HG03066 (cell line): ENCODE data around the gene ABCD2.
"Not testable (repeated sequence)": the region's sequence is repeated elsewhere in the genome, so short reads cannot be mapped to it uniquely, and the experiment has no call there.

ENCODE experiments used
- ATAC-seq: cut with Tn5 transposase; IDR thresholded peaks from one replicate; pipeline ENCODE4 v1.9.1; 2021; ENCODE audit warnings: low read depth; ENCODE audit not compliant: unreplicated experiment

Gene ABCD2

DNA sequence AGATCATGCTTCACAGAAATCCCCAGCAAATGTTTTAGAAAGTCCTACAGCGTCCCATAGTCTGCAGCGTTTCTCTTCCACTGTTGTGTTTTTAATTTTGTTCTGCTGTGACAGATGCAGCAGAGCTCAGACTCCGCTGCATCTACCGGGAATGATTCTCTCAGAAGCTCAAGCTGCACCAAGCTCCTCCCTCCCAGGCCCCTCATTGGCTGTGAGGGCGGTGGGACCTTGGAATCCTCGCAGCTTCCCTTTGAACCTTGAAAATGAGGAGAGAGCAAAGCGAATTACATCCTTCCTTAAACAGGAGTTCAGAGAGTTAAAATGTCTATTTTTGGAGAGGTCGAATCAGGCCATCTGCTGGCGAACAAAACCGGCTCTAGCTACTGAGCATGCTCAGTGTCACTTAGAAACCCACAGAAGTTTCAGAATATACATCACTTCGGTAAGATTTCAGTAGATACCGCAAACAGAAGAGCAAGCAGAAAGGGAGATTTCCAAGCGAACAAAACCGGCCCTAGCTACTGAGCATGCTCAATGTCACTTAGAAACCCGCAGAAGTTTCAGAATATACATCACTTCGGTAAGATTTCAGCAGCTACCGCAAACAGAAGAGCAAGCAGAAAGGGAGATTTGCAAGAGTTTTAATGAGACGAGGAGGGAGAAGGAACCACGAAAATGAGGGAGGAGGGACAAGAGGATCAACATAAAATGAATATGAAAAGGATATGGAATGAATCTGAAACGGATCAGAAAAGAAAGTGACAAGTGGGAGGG is at the start of gene ABCD2:
Gene ABCD2, minus strand, starts transcription at position 144 of the 774 bp plus-strand sequence. CDS start 188 bp downstream, outside the sequence.
- ATAC-seq: peak; percentile 67

DNA sequence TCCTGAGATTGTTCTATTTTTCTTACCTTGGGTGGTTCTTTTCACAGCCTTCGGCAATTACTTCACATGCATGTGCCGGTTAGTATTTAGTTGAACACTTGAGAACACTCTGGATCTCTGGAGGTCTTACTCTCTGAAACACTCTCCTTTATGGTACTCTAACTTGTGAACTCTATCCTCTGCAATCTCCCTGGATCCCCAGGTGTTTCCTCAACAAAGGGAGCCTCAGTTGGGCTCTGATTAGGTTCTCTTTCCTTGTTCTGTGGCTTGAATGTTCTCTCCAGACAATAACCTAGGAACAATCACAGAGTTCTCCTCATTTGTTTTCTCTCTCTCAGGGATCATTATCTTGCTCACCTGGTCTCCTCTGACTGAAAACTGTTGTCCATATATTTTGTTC is 40.5 kb upstream of the ABCD2 start:
- ATAC-seq: no peak

DNA sequence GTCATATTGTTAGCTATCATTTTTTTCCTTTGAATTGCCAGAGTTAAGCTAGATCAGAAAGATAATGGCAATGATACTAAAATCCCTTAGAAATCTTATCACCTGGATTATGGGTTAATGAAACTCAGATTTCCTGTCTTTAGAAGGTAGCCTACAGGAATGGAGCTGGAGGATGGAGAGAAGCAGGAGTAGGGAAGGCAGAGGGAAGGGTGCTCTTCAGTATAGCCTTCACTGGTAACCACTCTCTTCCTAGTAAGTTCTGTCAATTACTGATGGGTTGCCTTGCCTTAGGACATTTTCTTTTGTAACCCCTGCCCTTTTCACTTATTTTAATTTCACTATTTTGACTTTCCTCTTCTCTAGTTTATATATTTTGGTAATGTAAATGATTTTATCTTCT is 27.8 kb upstream of the ABCD2 start:
- no peak for ATAC-seq

DNA sequence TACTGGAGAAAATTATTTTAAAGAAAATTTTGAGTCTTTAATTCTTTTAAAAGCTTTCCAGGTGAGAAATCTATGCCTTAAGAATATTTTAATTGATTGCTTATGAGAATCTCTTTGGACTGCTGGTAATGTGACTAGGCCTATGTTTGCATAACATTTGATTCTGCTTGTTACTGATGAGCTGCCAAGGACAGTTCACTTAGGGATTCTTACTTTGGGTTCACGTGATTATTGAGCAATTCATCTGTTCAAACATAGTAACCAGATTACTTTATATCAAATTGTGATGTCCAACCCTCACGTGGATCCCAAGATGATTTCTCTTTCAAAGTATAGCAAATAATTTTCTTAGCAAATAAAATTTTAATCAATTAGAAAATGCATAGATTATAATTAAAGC is 27.4 kb upstream of the ABCD2 start:
- ATAC-seq: no peak

DNA sequence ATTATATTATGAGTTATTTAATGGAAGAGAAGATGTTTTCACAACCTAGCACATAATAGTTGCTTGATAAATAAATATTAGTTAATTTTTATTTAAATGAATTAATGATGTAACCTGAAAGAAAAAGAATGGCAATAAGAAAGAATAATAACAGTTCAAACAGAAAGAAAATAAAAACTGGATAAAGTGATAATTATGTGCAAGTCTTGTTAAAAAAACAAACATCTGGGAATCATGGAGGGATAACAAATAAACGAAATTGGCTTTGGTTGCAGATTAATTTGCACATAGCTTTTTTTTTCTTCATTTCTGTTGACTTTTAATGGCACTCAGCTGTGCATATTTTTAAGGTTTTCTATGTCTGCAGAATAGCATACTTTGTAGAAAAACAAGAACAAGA is 23.4 kb upstream of the ABCD2 start:
- no peak for ATAC-seq

DNA sequence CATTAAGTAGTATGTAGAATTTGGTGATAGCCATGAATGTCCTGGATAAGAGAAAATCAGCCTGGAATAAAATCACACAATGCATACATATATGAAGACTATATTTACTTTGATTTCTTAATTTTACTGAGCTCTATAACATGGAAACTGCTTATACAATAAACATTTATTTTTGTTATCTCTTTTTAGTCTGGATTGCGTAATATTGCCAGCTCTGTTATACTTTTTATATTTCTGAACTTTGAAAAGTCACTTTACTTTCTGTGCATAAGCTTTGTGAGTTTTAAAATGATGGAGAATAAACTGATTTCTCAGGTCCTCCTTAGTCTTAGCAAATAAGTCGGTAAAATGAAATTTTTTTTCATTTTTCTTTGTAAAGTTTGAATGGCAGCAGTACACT is 19.2 kb upstream of the ABCD2 start:
- no peak for ATAC-seq

DNA sequence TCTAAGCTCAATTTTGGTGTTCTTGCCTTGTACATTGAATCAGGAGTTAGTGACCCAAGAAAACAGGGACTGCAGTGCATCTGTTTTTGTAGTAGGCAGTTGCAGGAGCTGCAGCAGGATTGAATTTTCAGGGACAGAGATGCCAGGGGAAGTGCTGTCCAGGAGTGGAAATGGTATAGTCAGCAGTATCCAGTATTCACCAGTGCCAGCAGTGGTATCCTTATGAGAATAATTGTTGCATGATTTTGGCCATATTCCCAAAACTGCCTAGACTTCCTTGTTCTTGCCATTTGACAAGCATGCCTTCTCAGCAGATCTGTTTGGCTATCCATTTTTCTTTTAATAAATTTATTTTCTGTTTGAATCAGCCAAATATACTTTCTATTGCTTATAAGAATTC is 18.6 kb upstream of the ABCD2 start:
- ATAC-seq: no peak

DNA sequence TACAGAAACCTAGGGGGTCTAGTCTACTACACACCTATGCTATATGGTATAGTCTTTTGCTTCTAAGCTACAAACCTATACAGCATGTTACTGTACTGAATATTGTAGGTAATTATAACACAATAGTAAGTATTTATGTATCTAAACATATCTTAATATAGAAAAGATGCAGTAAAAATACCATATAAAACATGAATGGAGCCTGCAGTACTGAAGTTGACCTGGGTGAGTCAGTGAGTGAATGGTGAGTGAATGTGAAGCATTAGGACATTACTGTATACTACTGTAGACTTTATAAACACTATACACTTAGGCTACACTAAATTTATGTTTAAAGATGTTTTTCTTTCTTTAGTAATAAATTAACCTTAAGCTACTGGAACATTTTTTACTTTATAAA is 13.1 kb upstream of the ABCD2 start:
- no peak for ATAC-seq

DNA sequence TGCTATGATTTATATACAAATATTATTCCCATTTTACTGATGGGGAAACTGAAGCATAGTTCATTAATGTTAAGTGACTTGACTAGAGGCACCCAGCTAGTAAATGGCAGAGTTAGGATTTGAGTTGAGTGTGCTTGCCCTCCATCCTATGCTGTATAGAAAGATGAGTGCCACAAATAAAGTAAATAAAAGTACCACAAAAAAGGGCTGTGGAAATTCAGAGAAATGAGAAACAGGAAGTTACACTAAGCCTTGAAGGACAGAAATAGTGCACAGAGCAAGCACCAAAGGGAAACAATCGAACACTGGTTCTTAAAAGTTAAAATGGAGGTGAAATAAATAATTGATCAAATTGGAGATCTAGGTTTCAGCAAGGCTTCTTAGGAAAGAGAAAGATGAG is 9.2 kb upstream of the ABCD2 start:
- ATAC-seq: no peak

DNA sequence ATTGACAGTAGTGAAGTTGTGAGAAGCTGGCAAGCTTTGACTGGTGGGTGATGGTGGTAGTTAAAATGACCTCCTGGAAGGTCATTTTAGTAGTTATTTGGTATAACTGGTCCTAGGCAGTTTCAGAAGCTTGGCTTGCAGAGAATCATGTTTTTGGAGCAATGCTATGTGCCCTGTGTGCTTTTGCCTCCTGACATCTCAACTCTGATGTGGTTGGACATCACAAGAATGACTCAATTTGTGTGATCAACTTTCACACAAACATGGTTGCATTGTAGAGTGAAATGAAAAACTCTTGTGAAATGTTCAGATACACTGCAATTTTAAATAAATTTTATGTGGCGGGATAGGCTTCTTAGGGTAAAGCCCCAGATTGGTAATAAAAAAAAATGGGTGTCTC is 8.3 kb upstream of the ABCD2 start:
- no peak for ATAC-seq

DNA sequence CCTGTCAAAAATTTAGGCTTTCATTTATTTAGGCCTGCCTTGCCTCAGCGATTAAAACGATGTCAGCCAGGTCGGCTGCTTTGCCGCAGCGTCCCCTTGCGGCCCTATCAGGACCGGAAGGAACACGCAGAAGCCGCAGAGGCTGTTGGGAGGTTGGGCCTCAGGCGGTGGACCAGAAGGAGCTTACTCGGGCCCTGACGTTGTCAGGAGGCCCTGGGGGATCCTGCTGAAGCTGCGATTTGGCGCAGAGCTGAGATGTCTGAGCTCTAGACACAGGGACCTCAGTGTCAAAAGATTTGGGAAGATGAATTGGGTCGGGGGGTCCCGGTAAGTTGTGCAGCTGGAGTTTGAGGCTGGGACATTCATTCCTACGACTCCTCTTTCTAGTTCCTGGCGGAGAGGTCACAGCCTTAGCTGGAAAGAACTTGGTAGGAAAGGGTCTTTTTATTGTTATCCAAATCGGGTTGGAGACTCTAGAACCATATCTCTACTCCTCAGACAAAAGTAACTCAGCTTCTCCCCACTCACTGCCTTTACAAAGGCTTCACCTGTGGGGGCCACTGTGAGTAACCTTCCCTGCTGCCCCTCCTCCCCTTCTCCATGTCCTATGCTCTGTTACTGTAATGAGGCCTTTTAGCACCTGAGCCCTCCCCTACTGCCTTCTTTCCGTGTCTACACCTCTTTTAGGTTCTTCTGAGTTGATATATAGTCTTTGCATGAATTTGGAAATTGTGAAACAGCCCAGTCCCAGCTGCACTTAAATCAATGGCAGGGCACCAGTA is 6.6 kb upstream of the ABCD2 start:
- no peak for ATAC-seq

DNA sequence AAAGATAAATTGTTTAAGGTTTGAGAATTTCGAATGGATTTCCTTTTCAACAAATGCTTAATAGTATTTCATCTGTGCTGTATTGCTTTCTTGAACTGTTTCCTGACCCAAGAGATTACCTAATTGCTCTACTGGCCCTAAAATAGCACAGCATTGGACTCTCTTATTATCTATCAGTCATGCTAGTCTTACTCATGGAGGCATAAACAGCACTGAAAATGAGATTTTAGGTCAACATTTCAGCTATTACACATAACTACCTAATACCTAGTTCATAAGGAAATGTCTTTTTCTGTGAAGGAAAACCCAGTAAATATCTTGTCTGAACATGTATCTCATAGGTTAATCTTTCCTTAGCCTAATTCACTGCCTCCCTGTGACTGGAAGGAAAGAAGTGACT is 4.3 kb upstream of the ABCD2 start:
- ATAC-seq: no peak

DNA sequence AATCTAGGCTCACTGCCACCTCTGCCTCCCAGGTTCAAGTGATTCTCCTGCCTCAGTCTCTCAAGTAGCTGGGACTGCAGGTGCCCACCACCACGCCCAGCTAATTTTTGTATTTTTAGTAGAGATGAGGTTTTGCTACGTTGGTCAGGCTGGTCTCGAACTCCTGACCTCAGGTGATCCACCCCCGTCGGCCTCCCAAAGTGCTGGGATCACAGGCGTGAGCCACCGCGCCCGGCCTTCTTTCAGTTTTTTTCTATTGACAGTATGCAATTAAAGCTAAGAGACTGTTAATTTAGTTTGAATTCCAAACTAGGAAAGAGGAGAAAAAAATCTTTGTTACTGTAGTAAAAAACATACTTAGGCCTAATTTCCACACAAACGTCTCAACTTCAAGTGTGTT is 3.6 kb upstream of the ABCD2 start:
- not testable (repeated sequence) for ATAC-seq

DNA sequence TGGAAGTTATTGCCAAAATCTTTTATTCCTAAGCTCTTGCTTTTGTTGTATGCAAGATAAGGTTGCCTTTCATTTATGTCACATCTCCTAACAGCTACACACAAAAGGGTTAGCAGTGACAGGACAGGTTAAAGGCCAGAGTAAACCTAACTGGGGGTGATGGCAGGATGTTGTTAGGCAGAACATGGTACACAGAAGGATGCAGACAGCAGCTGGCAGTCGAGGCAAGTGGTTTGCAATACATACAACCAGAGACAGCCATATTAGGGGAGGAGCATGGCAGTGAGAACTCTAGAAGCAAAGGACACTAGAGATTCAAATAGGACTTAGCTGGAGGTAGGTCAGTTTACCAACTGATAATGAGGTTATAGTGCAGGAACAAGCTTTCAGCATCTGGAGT is 2.7 kb upstream of the ABCD2 start:
- no peak for ATAC-seq

DNA sequence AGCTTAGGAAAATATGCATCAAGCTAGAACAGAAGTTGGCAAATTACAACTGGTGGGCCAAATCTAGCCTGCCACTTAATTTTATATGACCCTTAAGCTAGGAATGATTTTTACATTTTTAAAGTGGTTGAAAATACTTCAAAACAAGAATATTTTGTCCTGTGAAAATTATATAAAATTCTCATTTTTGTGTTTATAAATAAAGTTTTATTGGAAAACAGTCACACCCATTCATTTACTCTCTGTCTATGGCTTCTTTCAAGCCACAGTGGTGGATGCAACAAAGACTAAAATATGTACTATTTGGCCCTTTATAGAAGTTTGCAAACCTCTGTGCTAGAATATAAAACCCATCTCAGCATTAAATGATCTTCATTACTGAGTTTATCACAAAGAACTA is 2.1 kb upstream of the ABCD2 start:
- ATAC-seq: no peak

DNA sequence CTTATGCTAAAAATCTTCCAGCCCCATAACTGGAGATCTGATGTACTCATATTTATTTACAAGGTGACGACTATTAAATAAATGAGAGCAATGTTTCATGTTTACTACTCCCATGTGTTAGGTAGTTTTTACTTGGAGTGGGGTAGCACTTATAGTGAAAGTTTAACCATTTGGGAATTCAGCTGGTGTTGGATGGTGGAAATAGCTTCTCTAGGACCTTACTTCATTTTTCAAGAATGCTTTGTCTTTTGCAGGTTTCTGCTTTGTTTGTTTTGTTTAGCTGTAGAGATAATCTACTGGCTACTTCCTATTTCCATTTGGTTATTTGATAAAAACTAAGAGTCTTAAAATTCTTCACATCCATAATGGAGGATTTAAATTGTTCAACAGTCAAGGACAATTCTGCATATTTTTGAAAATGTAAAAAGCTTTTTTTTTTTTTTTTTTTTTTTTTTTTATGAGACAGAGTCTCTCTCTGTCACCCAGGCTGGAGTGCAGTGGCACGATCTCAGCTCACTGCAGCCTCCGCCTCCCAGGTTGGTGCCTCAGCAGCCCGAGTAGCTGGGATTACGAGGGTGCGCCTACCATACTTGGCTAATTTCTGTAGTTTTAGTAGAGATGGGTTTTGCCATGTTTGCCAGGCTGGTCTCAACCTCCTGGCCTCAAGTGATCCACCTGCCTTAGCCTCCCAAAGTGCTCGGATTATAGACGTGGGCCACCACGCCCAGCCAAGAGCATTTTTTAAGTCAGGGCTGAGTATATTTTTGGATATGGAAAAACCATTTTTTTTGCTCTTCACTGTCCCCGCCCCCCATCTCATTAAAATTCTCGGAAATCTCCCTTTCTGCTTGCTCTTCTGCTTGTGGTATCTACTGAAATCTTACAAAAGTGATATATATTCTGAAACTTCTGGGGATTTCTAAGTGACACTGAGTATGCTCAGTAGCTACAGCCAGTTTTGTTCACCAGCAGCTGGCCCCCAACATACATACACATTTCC is 1.4 kb upstream of the ABCD2 start:
- ATAC-seq: peak; percentile 28

DNA sequence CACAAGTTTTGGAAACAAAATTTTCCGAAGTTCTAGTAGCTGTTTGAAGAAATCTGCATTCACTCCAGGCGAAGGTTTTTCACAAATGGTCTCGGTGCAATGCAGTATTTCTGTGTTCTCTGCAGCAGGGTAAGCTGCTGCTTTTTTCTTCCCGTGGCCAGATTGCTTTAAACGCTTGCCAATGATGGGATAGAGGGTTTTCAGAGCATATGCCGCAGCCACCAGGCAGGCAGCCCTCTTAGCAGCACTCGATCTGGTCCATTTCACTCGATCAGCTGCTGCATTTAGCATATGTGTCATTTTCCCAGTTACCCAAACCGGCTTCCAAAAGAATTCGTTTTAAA is 315 bp downstream of the ABCD2 start:
- ATAC-seq: peak; percentile 15

DNA sequence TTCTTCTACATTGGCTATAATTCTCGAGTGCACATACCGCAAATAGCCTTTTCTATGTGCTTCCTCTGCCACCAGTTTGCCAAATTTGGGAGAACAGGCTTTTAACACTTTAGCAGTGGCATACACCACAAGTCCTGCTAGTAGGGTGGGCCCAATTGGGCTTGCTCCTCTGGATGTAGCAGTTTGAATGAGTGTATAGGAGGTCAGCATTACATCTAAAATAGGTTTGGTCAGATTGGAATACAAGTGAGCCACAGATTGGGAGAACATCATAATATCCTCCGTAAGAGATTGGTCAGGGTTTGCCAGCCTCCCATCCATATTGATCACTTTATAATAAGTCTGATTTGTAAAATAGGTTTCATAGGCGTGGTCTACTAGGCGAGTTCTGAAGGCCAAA is 902 bp downstream of the ABCD2 start:
- ATAC-seq: no peak

DNA sequence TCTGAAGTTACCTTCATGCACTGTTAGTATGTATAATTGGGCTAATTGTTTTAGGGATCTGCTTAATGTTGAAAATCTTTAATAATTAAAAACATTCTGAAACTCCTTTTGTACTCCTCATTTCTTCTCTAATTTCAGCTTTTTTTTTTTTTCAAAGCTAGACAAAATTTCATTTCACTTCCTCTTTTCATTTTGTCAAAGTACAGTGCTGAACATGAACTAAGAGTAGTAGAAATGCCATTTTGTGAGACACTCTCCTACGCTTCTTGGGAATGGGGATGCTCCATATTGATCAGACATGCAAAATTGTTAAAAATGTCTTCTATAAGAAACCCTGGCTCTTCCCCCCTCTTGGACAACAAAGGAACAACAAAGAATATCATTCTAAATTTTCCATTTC is 1.7 kb downstream of the ABCD2 start:
- no peak for ATAC-seq

DNA sequence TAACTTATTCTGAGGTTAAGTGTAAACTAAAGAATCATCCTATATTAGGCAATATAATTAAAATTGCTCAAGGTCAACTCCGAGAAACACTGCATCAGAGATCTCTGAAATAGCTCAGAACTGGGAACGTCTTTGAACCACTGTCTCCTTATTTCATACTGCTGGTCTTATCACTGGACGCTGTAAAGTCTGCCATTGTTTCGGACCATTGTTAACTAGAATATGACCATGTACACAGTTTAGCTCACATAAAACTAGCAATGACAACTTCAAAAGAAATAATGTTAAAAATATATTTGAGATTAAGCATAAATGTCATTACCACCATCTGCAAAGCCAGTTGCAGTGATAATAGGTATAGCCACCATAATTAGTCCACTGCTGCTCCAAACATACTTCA is 2.9 kb downstream of the ABCD2 start:
- ATAC-seq: no peak

DNA sequence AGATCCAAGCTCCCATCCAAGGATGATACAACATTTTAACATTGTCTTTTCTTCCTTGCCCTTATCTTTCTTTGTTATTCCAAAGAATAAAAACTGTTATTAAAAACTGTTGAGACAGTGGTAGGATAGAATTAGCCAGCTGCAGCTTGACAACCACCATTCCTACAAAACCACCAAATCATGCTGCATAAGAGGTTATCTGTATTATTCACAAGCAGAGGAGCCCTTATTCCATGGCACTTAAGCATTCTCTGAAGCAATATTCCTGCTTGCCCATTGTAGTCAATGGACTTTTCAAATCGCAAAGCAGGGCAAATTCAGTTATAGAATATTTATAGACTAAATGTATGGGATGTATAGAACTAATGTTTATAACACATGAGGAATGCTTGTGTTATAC is 3.4 kb downstream of the ABCD2 start:
- no peak for ATAC-seq
